Measurements from ENCODE around the gene HEPN1. TPM values are rescaled to one million over a fixed set of nuclear protein-coding genes. Genes with fewer than 3 reads are reported as not detected.

HEPN1 gene
- polyA plus RNA-seq, 1 donor from 2014 or later = not detected

DNA sequence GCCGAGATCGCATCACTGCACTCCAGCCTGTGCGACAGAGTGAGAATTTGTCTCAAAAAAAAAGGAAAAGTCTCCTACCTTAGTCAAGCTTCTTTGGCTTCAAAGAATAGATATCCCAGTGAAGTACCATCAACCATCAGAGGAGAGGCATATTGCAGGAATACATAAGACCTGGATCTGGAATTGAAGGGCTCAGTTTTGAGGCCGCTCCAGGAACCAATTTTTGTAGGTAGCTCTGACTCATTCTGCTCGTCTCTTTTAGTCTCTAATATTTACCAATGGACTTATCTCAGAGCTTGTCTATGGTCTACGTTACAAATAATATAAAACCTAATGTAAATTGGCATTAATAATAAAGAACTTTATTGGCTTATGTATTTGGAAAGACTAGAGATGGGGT is 26.8 kb downstream of the HEPN1 start:
- H3K27ac ChIP-seq (ENCODE audit: low read length) = no peak overlapping the region
- H3K36me3 ChIP-seq (ENCODE audit: insufficient read depth, low read length) = no peaks in the 10 kb centered on the region
- no peaks in the 10 kb centered on the region for H3K9me2 ChIP-seq (ENCODE audit: insufficient read depth, low read length)
- H3K4me2 ChIP-seq (ENCODE audit: low read length) = no peak overlapping the region
- H3K9me3 ChIP-seq (ENCODE audit: low read length) = no peaks in the 10 kb centered on the region
- no peaks in the 10 kb centered on the region for H3K79me2 ChIP-seq (replicated peaks; ENCODE audit: insufficient read depth, low read length)
- H2AFZ ChIP-seq (ENCODE audit: low read depth, low read length) = no peak overlapping the region
- H3K4me3 ChIP-seq (ENCODE audit: low read length) = no peak overlapping the region
- H3K27me3 ChIP-seq (ENCODE audit: insufficient read depth, low read depth, low read length) = no peaks in the 10 kb centered on the region
- no peak for TF ChIP-seq EZH2 (IDR thresholded peaks at IDR 0.05; ENCODE audit: borderline replicate concordance, insufficient read depth, low read length, poor library complexity, severe bottlenecking)
- no peak for TF ChIP-seq TAF1 (IDR thresholded peaks at IDR 0.05; ENCODE audit: low read depth)
- TF ChIP-seq SMC3 (conservative IDR thresholded peaks at IDR 0.05; ENCODE audit: poor library complexity) = no peak
- TF ChIP-seq MXI1 (conservative IDR thresholded peaks at IDR 0.05; ENCODE audit: poor library complexity, severe bottlenecking) = no peak
- TF ChIP-seq, protein P1, sequence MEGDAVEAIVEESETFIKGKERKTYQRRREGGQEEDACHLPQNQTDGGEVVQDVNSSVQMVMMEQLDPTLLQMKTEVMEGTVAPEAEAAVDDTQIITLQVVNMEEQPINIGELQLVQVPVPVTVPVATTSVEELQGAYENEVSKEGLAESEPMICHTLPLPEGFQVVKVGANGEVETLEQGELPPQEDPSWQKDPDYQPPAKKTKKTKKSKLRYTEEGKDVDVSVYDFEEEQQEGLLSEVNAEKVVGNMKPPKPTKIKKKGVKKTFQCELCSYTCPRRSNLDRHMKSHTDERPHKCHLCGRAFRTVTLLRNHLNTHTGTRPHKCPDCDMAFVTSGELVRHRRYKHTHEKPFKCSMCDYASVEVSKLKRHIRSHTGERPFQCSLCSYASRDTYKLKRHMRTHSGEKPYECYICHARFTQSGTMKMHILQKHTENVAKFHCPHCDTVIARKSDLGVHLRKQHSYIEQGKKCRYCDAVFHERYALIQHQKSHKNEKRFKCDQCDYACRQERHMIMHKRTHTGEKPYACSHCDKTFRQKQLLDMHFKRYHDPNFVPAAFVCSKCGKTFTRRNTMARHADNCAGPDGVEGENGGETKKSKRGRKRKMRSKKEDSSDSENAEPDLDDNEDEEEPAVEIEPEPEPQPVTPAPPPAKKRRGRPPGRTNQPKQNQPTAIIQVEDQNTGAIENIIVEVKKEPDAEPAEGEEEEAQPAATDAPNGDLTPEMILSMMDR (IDR thresholded peaks at IDR 0.05; ENCODE audit: poor library complexity, severe bottlenecking) = no peak
- TF ChIP-seq RAD21 (conservative IDR thresholded peaks at IDR 0.05) = no peak
- no peak for TF ChIP-seq POLR2AphosphoS5 (IDR thresholded peaks at IDR 0.05)
- TF ChIP-seq EP300 (conservative IDR thresholded peaks at IDR 0.05; ENCODE audit: poor library complexity, severe bottlenecking) = no peak
- TF ChIP-seq, protein P2, sequence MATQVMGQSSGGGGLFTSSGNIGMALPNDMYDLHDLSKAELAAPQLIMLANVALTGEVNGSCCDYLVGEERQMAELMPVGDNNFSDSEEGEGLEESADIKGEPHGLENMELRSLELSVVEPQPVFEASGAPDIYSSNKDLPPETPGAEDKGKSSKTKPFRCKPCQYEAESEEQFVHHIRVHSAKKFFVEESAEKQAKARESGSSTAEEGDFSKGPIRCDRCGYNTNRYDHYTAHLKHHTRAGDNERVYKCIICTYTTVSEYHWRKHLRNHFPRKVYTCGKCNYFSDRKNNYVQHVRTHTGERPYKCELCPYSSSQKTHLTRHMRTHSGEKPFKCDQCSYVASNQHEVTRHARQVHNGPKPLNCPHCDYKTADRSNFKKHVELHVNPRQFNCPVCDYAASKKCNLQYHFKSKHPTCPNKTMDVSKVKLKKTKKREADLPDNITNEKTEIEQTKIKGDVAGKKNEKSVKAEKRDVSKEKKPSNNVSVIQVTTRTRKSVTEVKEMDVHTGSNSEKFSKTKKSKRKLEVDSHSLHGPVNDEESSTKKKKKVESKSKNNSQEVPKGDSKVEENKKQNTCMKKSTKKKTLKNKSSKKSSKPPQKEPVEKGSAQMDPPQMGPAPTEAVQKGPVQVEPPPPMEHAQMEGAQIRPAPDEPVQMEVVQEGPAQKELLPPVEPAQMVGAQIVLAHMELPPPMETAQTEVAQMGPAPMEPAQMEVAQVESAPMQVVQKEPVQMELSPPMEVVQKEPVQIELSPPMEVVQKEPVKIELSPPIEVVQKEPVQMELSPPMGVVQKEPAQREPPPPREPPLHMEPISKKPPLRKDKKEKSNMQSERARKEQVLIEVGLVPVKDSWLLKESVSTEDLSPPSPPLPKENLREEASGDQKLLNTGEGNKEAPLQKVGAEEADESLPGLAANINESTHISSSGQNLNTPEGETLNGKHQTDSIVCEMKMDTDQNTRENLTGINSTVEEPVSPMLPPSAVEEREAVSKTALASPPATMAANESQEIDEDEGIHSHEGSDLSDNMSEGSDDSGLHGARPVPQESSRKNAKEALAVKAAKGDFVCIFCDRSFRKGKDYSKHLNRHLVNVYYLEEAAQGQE (IDR thresholded peaks at IDR 0.05; ENCODE audit: borderline replicate concordance) = no peak
- no peak overlapping the region for H3K9ac ChIP-seq (ENCODE audit: low read length)
- H4K20me1 ChIP-seq (ENCODE audit: insufficient read depth) = no peaks in the 10 kb centered on the region
- no peaks in the 10 kb centered on the region for H3F3A ChIP-seq (ENCODE audit: insufficient read depth, low read length, poor library complexity, severe bottlenecking)

DNA sequence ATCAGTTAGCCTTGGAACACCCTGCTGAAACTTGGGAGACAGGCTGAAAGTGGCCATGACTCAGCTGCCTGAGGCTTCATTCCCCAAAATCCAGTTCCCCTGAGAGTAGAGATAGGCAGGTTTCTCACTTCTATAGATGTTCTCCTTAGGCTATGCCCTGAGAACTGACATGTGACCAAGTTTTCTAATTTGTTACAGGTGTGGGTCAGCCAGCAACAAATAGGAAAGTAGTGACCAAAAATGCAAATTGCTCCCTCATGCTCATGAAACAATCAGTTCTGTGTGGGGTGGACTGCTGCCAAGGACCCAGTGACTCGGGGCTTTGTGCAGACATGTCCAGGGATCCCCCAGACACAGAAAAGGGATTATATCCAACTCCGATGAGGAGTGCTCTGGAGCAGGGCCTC is 27.7 kb downstream of the HEPN1 start:
- H3K27me3 ChIP-seq (ENCODE audit: insufficient read depth, low read depth, low read length) = no peaks in the 10 kb centered on the region
- TF ChIP-seq SMC3 (conservative IDR thresholded peaks at IDR 0.05; ENCODE audit: poor library complexity) (no peak), TAF1 (IDR thresholded peaks at IDR 0.05; ENCODE audit: low read depth) (no peak), EP300 (conservative IDR thresholded peaks at IDR 0.05; ENCODE audit: poor library complexity, severe bottlenecking) (no peak), EZH2 (IDR thresholded peaks at IDR 0.05; ENCODE audit: borderline replicate concordance, insufficient read depth, low read length, poor library complexity, severe bottlenecking) (no peak), MXI1 (conservative IDR thresholded peaks at IDR 0.05; ENCODE audit: poor library complexity, severe bottlenecking) (no peak), RAD21 (conservative IDR thresholded peaks at IDR 0.05) (no peak), POLR2AphosphoS5 (IDR thresholded peaks at IDR 0.05) (no peak)
- TF ChIP-seq, protein P2 (IDR thresholded peaks at IDR 0.05; ENCODE audit: borderline replicate concordance) = no peak
- TF ChIP-seq, protein P1 (IDR thresholded peaks at IDR 0.05; ENCODE audit: poor library complexity, severe bottlenecking) = no peak
- H3K27ac ChIP-seq (ENCODE audit: low read length) = no peak overlapping the region
- no peak overlapping the region for H3K9ac ChIP-seq (ENCODE audit: low read length)
- no peaks in the 10 kb centered on the region for H3K9me3 ChIP-seq (ENCODE audit: low read length)
- H3K79me2 ChIP-seq (replicated peaks; ENCODE audit: insufficient read depth, low read length) = no peaks in the 10 kb centered on the region
- no peak overlapping the region for H3K4me2 ChIP-seq (ENCODE audit: low read length)
- H3F3A ChIP-seq (ENCODE audit: insufficient read depth, low read length, poor library complexity, severe bottlenecking) = no peaks in the 10 kb centered on the region
- H3K9me2 ChIP-seq (ENCODE audit: insufficient read depth, low read length) = no peaks in the 10 kb centered on the region
- no peaks in the 10 kb centered on the region for H4K20me1 ChIP-seq (ENCODE audit: insufficient read depth)
- H3K36me3 ChIP-seq (ENCODE audit: insufficient read depth, low read length) = no peaks in the 10 kb centered on the region
- no peak overlapping the region for H2AFZ ChIP-seq (ENCODE audit: low read depth, low read length)
- no peak overlapping the region for H3K4me3 ChIP-seq (ENCODE audit: low read length)
